ENCODE measurements around the gene BDKRB1. TPM values are rescaled to one million over a fixed set of nuclear protein-coding genes. Genes with fewer than 3 reads are reported as not detected.

BDKRB1 gene
- total RNA-seq, 1 experiment from 2014 or later: not detected

DNA sequence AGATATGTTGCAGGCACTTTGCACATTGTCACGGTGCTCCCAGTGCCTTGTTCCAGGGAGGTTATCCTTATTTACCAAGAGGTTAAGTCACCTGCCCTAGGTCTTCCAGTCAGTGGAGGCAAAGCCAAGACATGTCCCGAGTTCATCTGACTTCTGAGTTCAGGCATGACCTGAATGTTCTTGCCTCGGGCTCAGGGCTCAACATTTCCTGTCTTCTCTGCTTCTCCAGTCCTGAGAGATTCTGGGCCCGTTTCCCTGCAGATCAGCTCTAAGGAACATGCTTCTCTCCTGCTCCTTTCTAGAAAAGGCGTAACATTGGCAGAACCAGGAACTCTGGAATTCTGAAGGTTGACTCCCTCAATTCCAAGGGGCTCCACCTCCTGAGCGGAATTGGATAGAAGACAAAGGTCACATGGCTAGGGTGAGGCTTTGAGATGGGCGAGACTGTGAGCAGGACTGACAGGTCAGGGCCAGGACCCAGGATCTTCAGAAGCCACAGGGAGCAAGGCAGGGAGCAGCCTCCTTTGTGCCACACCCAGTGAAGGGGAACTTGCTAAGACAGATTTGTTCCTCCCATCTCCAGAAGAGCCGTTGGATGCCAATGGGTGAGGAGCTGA lies 31.4 kb upstream of the BDKRB1 start:
- Mint-ChIP-seq H3K9me3 (peaks cover 9 to 12% of the 10 kb centered on the region in 2 experiments), H3K27me3 (ENCODE audit: low read depth) (peaks cover 8% of the 10 kb centered on the region), H3K4me1 (peaks cover 6 to 10% of the 10 kb centered on the region in 2 experiments; a peak in 3 of 4 replicates), H3K4me3 (no peak overlapping the region), H3K27ac (0 out of 7 replicates have a peak overlapping the region, but pooled peaks of 1 of the 3 experiments have one; percentile 39), H3K36me3 (ENCODE audit: insufficient read depth in 1 of 3, low read depth in 3 of 3) (peaks cover 0 to 9% (median 0%) of the 10 kb centered on the region in 3 experiments; a peak in 4 of 7 replicates)
- Histone ChIP-seq H2BK120ac (ENCODE audit: low read depth, low read length, poor library complexity, severe bottlenecking) (no peak overlapping the region), H2BK20ac (ENCODE audit: low read depth, low read length, poor library complexity, severe bottlenecking) (no peak overlapping the region), H3K79me1 (ENCODE audit: insufficient read depth, low read depth, low read length, poor library complexity, severe bottlenecking) (no peaks in the 10 kb centered on the region), H3K9me3 (ENCODE audit: control insufficient read depth, low read depth, low read length) (peaks cover 5% of the 10 kb centered on the region), H2BK5ac (ENCODE audit: insufficient read length, low read length) (no peak overlapping the region), H2BK15ac (ENCODE audit: low read depth, low read length) (no peak overlapping the region), H3K27me3 (ENCODE audit: insufficient read depth, low read length) (no peaks in the 10 kb centered on the region), H3T11ph (ENCODE audit: low read length) (no peak overlapping the region), H3K9ac (ENCODE audit: extremely low read depth, insufficient read length, low read length) (no peak overlapping the region), H2BK12ac (ENCODE audit: insufficient read length, low read depth, low read length) (no peak overlapping the region), H3K4me2 (ENCODE audit: insufficient read depth, insufficient read length, low read length) (no peak overlapping the region), H3K79me2 (ENCODE audit: insufficient read depth, low read length) (no peaks in the 10 kb centered on the region), H4K8ac (replicated peaks; ENCODE audit: insufficient read length, low read depth, low read length) (no peak overlapping the region), H4K91ac (ENCODE audit: insufficient read length, low read depth, low read length) (no peak overlapping the region), H3K23ac (ENCODE audit: insufficient read length, low read depth, low read length) (no peak overlapping the region), H3K56ac (ENCODE audit: insufficient read length, low read depth, low read length) (no peak overlapping the region), H3K14ac (ENCODE audit: insufficient read depth, low read length) (no peak overlapping the region), H3K4me1 (ENCODE audit: insufficient read depth, low read length) (no peaks in the 10 kb centered on the region), H3K27ac (ENCODE audit: insufficient read length, low read depth, low read length) (no peak overlapping the region), H2AFZ (ENCODE audit: low read length) (no peak overlapping the region), H3K23me2 (ENCODE audit: insufficient read length, low read depth, low read length, poor library complexity, severe bottlenecking) (no peaks in the 10 kb centered on the region), H3K18ac (ENCODE audit: insufficient read length, low read depth, low read length) (no peak overlapping the region), H4K5ac (ENCODE audit: insufficient read length, low read depth, low read length) (no peak overlapping the region), H3K4ac (ENCODE audit: low read depth, low read length) (no peak overlapping the region), H4K20me1 (ENCODE audit: control insufficient read depth, insufficient read depth, insufficient read length) (no peaks in the 10 kb centered on the region), H2AK5ac (ENCODE audit: insufficient read length, low read length) (no peak overlapping the region)
- TF ChIP-seq, protein P1, sequence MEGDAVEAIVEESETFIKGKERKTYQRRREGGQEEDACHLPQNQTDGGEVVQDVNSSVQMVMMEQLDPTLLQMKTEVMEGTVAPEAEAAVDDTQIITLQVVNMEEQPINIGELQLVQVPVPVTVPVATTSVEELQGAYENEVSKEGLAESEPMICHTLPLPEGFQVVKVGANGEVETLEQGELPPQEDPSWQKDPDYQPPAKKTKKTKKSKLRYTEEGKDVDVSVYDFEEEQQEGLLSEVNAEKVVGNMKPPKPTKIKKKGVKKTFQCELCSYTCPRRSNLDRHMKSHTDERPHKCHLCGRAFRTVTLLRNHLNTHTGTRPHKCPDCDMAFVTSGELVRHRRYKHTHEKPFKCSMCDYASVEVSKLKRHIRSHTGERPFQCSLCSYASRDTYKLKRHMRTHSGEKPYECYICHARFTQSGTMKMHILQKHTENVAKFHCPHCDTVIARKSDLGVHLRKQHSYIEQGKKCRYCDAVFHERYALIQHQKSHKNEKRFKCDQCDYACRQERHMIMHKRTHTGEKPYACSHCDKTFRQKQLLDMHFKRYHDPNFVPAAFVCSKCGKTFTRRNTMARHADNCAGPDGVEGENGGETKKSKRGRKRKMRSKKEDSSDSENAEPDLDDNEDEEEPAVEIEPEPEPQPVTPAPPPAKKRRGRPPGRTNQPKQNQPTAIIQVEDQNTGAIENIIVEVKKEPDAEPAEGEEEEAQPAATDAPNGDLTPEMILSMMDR (conservative IDR thresholded peaks at IDR 0.05): no peak
- no peak for DNase-seq
- WGBS (ENCODE audit: extremely low coverage, insufficient read length, low lambda C conversion rate): no CpG with 5 or more reads among the region's 8 CpGs

Data from H9 (cell line).